KOPT-K1 (cell line): ENCODE data around the gene CKB.

Source experiments
- H3K27ac ChIP-seq: fragments of 200-600 bp; sonication (generic); 2 replicates; pipeline ENCODE4 v1.5.1; 2016; ENCODE audit warnings: antibody characterized with exemption, mild to moderate bottlenecking, low read depth, low read length; ENCODE audit not compliant: poor library complexity, severe bottlenecking
- H3K36me3 ChIP-seq: fragments of 200-600 bp; sonication (generic); 2 replicates; pipeline ENCODE4 v1.5.1; 2017; ENCODE audit warnings: antibody characterized with exemption, mild to moderate bottlenecking, low read length, moderate library complexity; ENCODE audit not compliant: insufficient read depth
- H3K9me3 ChIP-seq: fragments of 200-600 bp; sonication (generic); 2 replicates; pipeline ENCODE4 v1.5.1; 2017; ENCODE audit warnings: antibody characterized with exemption, low read length, mild to moderate bottlenecking; ENCODE audit not compliant: insufficient read depth, poor library complexity, severe bottlenecking

Gene CKB

GRCh38 chr14:103535891-103536565, 13.4 kb upstream of the CKB start:
- no peak overlapping the region for H3K27ac ChIP-seq
- peaks cover 46% of the 10 kb centered on the region; the same call in 1 of the 2 replicates for H3K36me3 ChIP-seq
- no peaks in the 10 kb centered on the region for H3K9me3 ChIP-seq

- Histone ChIP-seq H3K9me3 (no peaks in the 10 kb centered on the region), H3K27ac (no peak overlapping the region), H3K36me3 (peaks cover 52% of the 10 kb centered on the region; the same call in 1 of the 2 replicates)
Measured at GRCh38 chr14:103535081-103535890, 12.7 kb upstream of the CKB start.

GRCh38 chr14:103534576-103535061, 12.0 kb upstream of the CKB start:
- H3K9me3 ChIP-seq: no peaks in the 10 kb centered on the region
- H3K36me3 ChIP-seq: peaks cover 52% of the 10 kb centered on the region; the same call in 1 of the 2 replicates
- no peak overlapping the region for H3K27ac ChIP-seq

- Histone ChIP-seq H3K27ac (no peak overlapping the region), H3K36me3 (peaks cover 52% of the 10 kb centered on the region; the same call in 1 of the 2 replicates), H3K9me3 (no peaks in the 10 kb centered on the region)
Measured at GRCh38 chr14:103533999-103534575, 11.5 kb upstream of the CKB start.

- Histone ChIP-seq H3K27ac (no peak overlapping the region), H3K36me3 (peaks cover 52% of the 10 kb centered on the region; the same call in 1 of the 2 replicates), H3K9me3 (no peaks in the 10 kb centered on the region)
Measured at GRCh38 chr14:103533137-103533998, 10.7 kb upstream of the CKB start.

GRCh38 chr14:103532216-103533136, 9.8 kb upstream of the CKB start:
- H3K9me3 ChIP-seq: no peaks in the 10 kb centered on the region
- no peak overlapping the region for H3K27ac ChIP-seq
- H3K36me3 ChIP-seq: peaks cover 52% of the 10 kb centered on the region; the same call in 1 of the 2 replicates

- peaks cover 52% of the 10 kb centered on the region; the same call in 1 of the 2 replicates for H3K36me3 ChIP-seq
Measured at GRCh38 chr14:103531421-103532215, 9.0 kb upstream of the CKB start.

GRCh38 chr14:103530831-103531230, 8.2 kb upstream of the CKB start:
- H3K36me3 ChIP-seq: peaks cover 48% of the 10 kb centered on the region; the same call in 1 of the 2 replicates
- no peak overlapping the region for H3K27ac ChIP-seq
- no peaks in the 10 kb centered on the region for H3K9me3 ChIP-seq

More at GRCh38 chr14:103531421-103532215, 9.0 kb upstream of the CKB start:
- Histone ChIP-seq H3K9me3 (no peaks in the 10 kb centered on the region), H3K27ac (no peak overlapping the region)

- no peaks in the 10 kb centered on the region for H3K9me3 ChIP-seq
- peaks cover 44% of the 10 kb centered on the region; the same call in 1 of the 2 replicates for H3K36me3 ChIP-seq
- no peak overlapping the region for H3K27ac ChIP-seq
Measured at GRCh38 chr14:103530390-103530789, 7.8 kb upstream of the CKB start.

GRCh38 chr14:103529383-103530365, 7.0 kb upstream of the CKB start:
- Histone ChIP-seq H3K9me3 (no peaks in the 10 kb centered on the region), H3K36me3 (peaks cover 37% of the 10 kb centered on the region; the same call in 1 of the 2 replicates), H3K27ac (peak overlapping the region; percentile 74)

GRCh38 chr14:103528587-103529382, 6.2 kb upstream of the CKB start, which contains the start of gene TRMT61A:
TRMT61A (plus strand) TSS chr14:103529196; CDS start chr14:103529979, 783 bp downstream.
- Histone ChIP-seq H3K9me3 (no peaks in the 10 kb centered on the region), H3K36me3 (peaks cover 33% of the 10 kb centered on the region; the same call in 1 of the 2 replicates), H3K27ac (peak within 1 kb of the TSS; percentile 74)
